Effector memory CD4-positive, alpha-beta T cell (primary cell): ENCODE data around the gene CDYL.
"Not testable (repeated sequence)": the region's sequence is repeated elsewhere in the genome, so short reads cannot be mapped to it uniquely, and the experiment has no call there.

Source experiments
- DNase-seq, 3 donors: peaks; one replicate each; pipeline ENCODE4 v3.0.0-alpha.2; 2020
- H3K27ac ChIP-seq: 2 replicates; pipeline ENCODE4 v1.7.0; 2013; ENCODE audit warnings: mild to moderate bottlenecking, low read length, moderate library complexity; ENCODE audit not compliant: insufficient read depth, poor library complexity, severe bottlenecking
- H3K27me3 ChIP-seq: replicated peaks from 2 replicates; pipeline ENCODE4 v1.7.0; 2013; ENCODE audit warnings: mild to moderate bottlenecking, low read length; ENCODE audit not compliant: insufficient read depth, control insufficient read depth, poor library complexity, severe bottlenecking
- H3K36me3 ChIP-seq: 2 replicates; pipeline ENCODE4 v1.7.0; 2013; ENCODE audit warnings: mild to moderate bottlenecking, low read length, moderate library complexity; ENCODE audit not compliant: control insufficient read depth, insufficient read depth
- H3K4me1 ChIP-seq: 2 replicates; pipeline ENCODE4 v1.7.0; 2013; ENCODE audit warnings: low read length, mild to moderate bottlenecking; ENCODE audit not compliant: control insufficient read depth, insufficient read depth, poor library complexity, severe bottlenecking
- H3K4me3 ChIP-seq: 2 replicates; pipeline ENCODE4 v1.7.0; 2013; ENCODE audit warnings: low read length, low read depth, mild to moderate bottlenecking; ENCODE audit not compliant: insufficient read depth, poor library complexity, severe bottlenecking
- H3K9me3 ChIP-seq: 2 replicates; pipeline ENCODE4 v1.7.0; 2013; ENCODE audit warnings: mild to moderate bottlenecking, low read length, moderate library complexity; ENCODE audit not compliant: control insufficient read depth

The CDYL gene

DNA sequence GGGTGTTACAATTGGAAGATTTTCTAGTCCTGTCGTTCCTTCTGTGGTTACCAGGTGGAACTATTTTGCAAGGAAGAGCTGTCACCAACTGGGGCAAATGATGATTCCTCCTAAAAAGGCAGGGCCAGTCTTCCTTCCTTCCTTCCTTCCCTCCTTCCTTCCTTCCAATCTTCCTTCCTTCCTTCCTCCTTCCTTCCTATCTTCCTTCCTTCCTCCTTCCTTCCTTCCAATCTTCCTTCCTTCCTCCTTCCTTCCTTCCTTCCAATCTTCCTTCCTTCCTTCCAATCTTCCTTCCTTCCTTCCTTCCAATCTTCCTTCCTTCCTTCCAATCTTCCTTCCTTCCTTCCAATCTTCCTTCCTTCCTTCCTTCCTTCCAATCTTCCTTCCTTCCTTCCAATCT is 76.0 kb downstream of the CDYL start:
- not testable (repeated sequence) for H3K36me3 ChIP-seq, H3K9me3 ChIP-seq, H3K4me3 ChIP-seq, DNase-seq, H3K4me1 ChIP-seq, H3K27ac ChIP-seq, H3K27me3 ChIP-seq

- H3K27ac ChIP-seq: no peak overlapping the region
- H3K4me3 ChIP-seq: no peak overlapping the region
- no peaks in the 10 kb centered on the region for H3K27me3 ChIP-seq
- H3K9me3 ChIP-seq: no peaks in the 10 kb centered on the region
- no peak for DNase-seq
- H3K36me3 ChIP-seq: no peaks in the 10 kb centered on the region
- H3K4me1 ChIP-seq: no peaks in the 10 kb centered on the region
Measured at GRCh38 chr6:4852938-4853337, 76.7 kb downstream of the CDYL start.

- no peaks in the 10 kb centered on the region for H3K4me1 ChIP-seq
- no peaks in the 10 kb centered on the region for H3K27me3 ChIP-seq
- no peak overlapping the region for H3K27ac ChIP-seq
- no peaks in the 10 kb centered on the region for H3K36me3 ChIP-seq
- no peaks in the 10 kb centered on the region for H3K9me3 ChIP-seq
- no peak for DNase-seq
- H3K4me3 ChIP-seq: no peak overlapping the region
Measured at GRCh38 chr6:4853349-4853748, 77.1 kb downstream of the CDYL start.

- H3K4me1 ChIP-seq: no peaks in the 10 kb centered on the region
Measured at GRCh38 chr6:4853782-4854511, 77.7 kb downstream of the CDYL start.

GRCh38 chr6:4856785-4857184 is 80.6 kb downstream of the CDYL start:
- Histone ChIP-seq H3K9me3 (no peaks in the 10 kb centered on the region), H3K4me1 (no peaks in the 10 kb centered on the region), H3K27ac (no peak overlapping the region), H3K4me3 (no peak overlapping the region), H3K36me3 (no peaks in the 10 kb centered on the region), H3K27me3 (no peaks in the 10 kb centered on the region)
- no peak for DNase-seq

More at GRCh38 chr6:4853782-4854511, 77.7 kb downstream of the CDYL start:
- Histone ChIP-seq H3K36me3 (no peaks in the 10 kb centered on the region), H3K27me3 (no peaks in the 10 kb centered on the region), H3K9me3 (no peaks in the 10 kb centered on the region), H3K27ac (no peak overlapping the region), H3K4me3 (no peak overlapping the region)
- no peak for DNase-seq

DNA sequence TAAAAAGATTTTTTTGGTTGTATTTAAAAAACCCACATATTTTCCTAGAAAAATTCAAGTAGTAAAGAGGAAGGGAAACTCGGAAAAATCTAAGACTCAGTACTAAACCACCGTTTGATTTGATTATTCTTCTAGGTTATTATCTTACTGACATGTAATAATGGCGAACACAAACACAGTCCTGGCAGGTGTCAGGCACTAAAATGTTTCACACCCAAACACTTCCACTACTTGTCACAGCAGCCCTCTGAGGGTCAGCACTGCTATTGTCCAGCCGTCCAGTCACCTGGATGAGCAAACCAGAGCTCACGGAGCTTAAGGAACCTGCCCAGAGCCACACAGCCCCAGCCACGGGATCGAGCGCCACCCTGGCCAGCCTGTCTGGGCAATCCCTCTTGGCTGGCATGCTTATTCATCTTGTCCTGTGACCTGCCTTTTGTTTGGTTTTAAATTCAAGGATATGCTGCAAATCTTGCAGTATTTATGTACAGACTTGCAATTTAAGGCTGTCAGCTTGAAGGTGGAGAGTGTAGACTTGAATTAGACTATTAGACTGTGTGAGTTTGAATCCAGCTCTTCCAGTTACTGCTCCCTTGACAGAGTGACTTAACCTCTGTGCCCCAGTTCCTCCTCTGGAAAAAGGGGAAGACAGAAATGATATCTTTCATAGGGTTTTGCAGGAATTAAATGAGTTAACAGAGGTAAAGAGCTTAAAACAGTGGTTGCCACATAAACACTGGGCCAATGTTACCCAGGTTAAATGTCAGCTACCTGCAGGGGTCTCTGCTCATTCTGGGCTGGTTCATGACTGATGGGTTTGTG is 82.2 kb downstream of the CDYL start:
- H3K36me3 ChIP-seq: no peaks in the 10 kb centered on the region
- no peak overlapping the region for H3K27ac ChIP-seq
- H3K9me3 ChIP-seq: no peaks in the 10 kb centered on the region
- no peaks in the 10 kb centered on the region for H3K27me3 ChIP-seq
- DNase-seq: no peak
- H3K4me1 ChIP-seq: no peaks in the 10 kb centered on the region
- H3K4me3 ChIP-seq: no peak overlapping the region

- Histone ChIP-seq H3K4me1 (no peaks in the 10 kb centered on the region), H3K4me3 (no peak overlapping the region), H3K27ac (no peak overlapping the region), H3K27me3 (no peaks in the 10 kb centered on the region), H3K36me3 (no peaks in the 10 kb centered on the region), H3K9me3 (peaks cover 5% of the 10 kb centered on the region)
- DNase-seq: no peak
Measured at GRCh38 chr6:4860387-4860786, 84.2 kb downstream of the CDYL start.

GRCh38 chr6:4861564-4861963 is 85.4 kb downstream of the CDYL start:
- Histone ChIP-seq H3K4me1 (no peaks in the 10 kb centered on the region), H3K36me3 (no peaks in the 10 kb centered on the region), H3K27ac (no peak overlapping the region), H3K27me3 (no peaks in the 10 kb centered on the region), H3K4me3 (no peak overlapping the region), H3K9me3 (peaks cover 6% of the 10 kb centered on the region)
- DNase-seq: no peak

DNA sequence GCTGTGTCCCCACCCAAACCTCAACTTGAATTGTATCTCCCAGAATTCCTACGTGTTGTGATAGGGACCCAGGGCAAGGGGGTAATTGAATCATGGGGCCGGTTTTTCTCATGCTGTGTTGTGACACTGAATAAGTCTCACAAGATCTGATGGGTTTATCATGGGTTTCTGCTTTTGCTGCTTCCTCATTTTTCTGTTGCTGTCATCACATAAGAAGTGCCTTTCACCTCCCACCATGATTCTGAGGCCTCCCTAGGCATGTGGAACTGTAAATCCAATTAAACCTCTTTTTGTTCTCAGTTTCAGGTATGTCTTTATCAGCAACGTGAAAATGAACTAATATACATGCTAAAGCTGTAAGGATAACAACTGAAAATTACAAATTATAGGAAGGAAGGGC is 88.3 kb downstream of the CDYL start:
- Histone ChIP-seq H3K27ac (no peak overlapping the region), H3K36me3 (no peaks in the 10 kb centered on the region), H3K4me3 (no peak overlapping the region), H3K9me3 (peaks cover 16% of the 10 kb centered on the region), H3K4me1 (no peaks in the 10 kb centered on the region), H3K27me3 (no peaks in the 10 kb centered on the region)
- no peak for DNase-seq

DNA sequence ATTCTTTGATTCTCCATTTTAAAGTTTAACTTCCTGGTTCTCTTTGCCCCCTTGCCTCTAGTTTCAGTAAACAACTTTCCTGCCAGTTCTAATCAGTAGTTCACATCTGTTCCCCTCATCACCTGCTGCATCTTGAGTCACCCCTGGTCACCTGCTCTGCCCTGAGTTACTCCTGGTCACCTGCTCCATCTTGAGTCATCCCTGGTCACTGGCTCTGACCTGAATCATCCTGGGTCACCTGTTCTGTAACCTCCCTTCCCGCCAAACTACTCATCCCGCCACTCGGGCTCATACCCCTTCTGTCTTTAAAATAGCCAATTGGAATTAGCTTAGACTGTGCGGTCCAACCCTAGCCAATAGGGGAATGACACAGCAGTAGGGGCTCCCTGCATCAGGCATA is 88.8 kb downstream of the CDYL start:
- DNase-seq, H3K4me3 ChIP-seq: not testable (repeated sequence)

More for the DNA sequence above, 88.8 kb downstream of the CDYL start:
- H3K9me3 ChIP-seq: peaks cover 16% of the 10 kb centered on the region
- H3K27me3 ChIP-seq, H3K4me1 ChIP-seq, H3K27ac ChIP-seq, H3K36me3 ChIP-seq: not testable (repeated sequence)
